ENCODE measurements around the gene CCDC184.
"Not testable (repeated sequence)": the region's sequence is repeated elsewhere in the genome, so short reads cannot be mapped to it uniquely, and the experiment has no call there.

CCDC184 gene

GRCh38 chr12:48220701-48221100 lies 37.3 kb downstream of the CCDC184 start:
- no peaks in the 10 kb centered on the region for H3K36me3 ChIP-seq (ENCODE audit: low read length)
- H3K9ac ChIP-seq (ENCODE audit: low read length): no peak overlapping the region
- TF ChIP-seq, protein P1, sequence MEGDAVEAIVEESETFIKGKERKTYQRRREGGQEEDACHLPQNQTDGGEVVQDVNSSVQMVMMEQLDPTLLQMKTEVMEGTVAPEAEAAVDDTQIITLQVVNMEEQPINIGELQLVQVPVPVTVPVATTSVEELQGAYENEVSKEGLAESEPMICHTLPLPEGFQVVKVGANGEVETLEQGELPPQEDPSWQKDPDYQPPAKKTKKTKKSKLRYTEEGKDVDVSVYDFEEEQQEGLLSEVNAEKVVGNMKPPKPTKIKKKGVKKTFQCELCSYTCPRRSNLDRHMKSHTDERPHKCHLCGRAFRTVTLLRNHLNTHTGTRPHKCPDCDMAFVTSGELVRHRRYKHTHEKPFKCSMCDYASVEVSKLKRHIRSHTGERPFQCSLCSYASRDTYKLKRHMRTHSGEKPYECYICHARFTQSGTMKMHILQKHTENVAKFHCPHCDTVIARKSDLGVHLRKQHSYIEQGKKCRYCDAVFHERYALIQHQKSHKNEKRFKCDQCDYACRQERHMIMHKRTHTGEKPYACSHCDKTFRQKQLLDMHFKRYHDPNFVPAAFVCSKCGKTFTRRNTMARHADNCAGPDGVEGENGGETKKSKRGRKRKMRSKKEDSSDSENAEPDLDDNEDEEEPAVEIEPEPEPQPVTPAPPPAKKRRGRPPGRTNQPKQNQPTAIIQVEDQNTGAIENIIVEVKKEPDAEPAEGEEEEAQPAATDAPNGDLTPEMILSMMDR (IDR thresholded peaks at IDR 0.05; ENCODE audit: insufficient read depth, low read length, poor library complexity, severe bottlenecking): no peak
- no peak for TF ChIP-seq EZH2phosphoT487 (conservative IDR thresholded peaks at IDR 0.05; ENCODE audit: low read length)
- H3K79me2 ChIP-seq (ENCODE audit: insufficient read depth, low read length): no peaks in the 10 kb centered on the region
- no peaks in the 10 kb centered on the region for H3K27me3 ChIP-seq (ENCODE audit: low read length)
- no peaks in the 10 kb centered on the region for H4K20me1 ChIP-seq (ENCODE audit: low read depth, low read length)
- no peak overlapping the region for H3K4me3 ChIP-seq (ENCODE audit: insufficient read depth, low read length, poor library complexity, severe bottlenecking)
- H3K9me3 ChIP-seq (ENCODE audit: insufficient read depth, low read length): no peaks in the 10 kb centered on the region
- H2AFZ ChIP-seq (ENCODE audit: low read depth, low read length, severe bottlenecking): no peak overlapping the region
- no peak overlapping the region for H3K27ac ChIP-seq (ENCODE audit: low read depth, low read length)
- no peaks in the 10 kb centered on the region; the same call in 1 of the 2 replicates for H3K9me2 ChIP-seq (replicated peaks; ENCODE audit: insufficient read depth, low read length)
- H3F3A ChIP-seq (ENCODE audit: insufficient read depth): no peaks in the 10 kb centered on the region
- H3K4me2 ChIP-seq (ENCODE audit: low read depth, low read length, poor library complexity, severe bottlenecking): no peak overlapping the region

- H3K4me2 ChIP-seq (ENCODE audit: low read depth, low read length, poor library complexity, severe bottlenecking): no peak overlapping the region
- H2AFZ ChIP-seq (ENCODE audit: low read depth, low read length, severe bottlenecking): no peak overlapping the region
- TF ChIP-seq EZH2phosphoT487 (conservative IDR thresholded peaks at IDR 0.05; ENCODE audit: low read length): no peak
- TF ChIP-seq, protein P1 (IDR thresholded peaks at IDR 0.05; ENCODE audit: insufficient read depth, low read length, poor library complexity, severe bottlenecking): no peak
Measured at GRCh38 chr12:48221645-48222044, 38.2 kb downstream of the CCDC184 start.

DNA sequence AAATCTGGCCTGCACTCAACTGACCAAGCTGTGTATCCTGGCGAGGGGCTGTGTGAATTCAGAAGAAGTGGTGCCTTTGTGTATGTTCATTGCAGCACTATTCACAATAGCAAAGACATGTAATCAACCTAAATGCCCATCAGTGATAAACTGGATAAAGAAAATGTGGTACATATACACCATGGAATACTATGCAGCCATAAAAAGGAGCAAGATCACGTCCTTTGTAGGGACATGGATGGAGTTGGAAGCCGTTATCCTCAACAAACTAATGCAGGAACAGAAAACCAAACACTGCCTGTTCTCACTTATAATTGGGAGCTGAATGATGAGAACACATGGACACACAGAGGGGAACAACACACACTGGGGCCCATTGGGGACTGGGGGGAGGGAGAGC lies 41.1 kb downstream of the CCDC184 start:
- H3K4me3 ChIP-seq (ENCODE audit: insufficient read depth, low read length, poor library complexity, severe bottlenecking): not testable (repeated sequence)

More at GRCh38 chr12:48221645-48222044, 38.2 kb downstream of the CCDC184 start:
- Histone ChIP-seq H3K9me3 (ENCODE audit: insufficient read depth, low read length) (no peaks in the 10 kb centered on the region), H3K9ac (ENCODE audit: low read length) (no peak overlapping the region), H3K79me2 (ENCODE audit: insufficient read depth, low read length) (no peaks in the 10 kb centered on the region), H3K4me3 (ENCODE audit: insufficient read depth, low read length, poor library complexity, severe bottlenecking) (no peak overlapping the region), H4K20me1 (ENCODE audit: low read depth, low read length) (no peaks in the 10 kb centered on the region), H3K9me2 (replicated peaks; ENCODE audit: insufficient read depth, low read length) (no peaks in the 10 kb centered on the region; the same call in 1 of the 2 replicates), H3K27me3 (ENCODE audit: low read length) (no peaks in the 10 kb centered on the region), H3F3A (ENCODE audit: insufficient read depth) (no peaks in the 10 kb centered on the region), H3K36me3 (ENCODE audit: low read length) (no peaks in the 10 kb centered on the region), H3K27ac (ENCODE audit: low read depth, low read length) (no peak overlapping the region)

DNA sequence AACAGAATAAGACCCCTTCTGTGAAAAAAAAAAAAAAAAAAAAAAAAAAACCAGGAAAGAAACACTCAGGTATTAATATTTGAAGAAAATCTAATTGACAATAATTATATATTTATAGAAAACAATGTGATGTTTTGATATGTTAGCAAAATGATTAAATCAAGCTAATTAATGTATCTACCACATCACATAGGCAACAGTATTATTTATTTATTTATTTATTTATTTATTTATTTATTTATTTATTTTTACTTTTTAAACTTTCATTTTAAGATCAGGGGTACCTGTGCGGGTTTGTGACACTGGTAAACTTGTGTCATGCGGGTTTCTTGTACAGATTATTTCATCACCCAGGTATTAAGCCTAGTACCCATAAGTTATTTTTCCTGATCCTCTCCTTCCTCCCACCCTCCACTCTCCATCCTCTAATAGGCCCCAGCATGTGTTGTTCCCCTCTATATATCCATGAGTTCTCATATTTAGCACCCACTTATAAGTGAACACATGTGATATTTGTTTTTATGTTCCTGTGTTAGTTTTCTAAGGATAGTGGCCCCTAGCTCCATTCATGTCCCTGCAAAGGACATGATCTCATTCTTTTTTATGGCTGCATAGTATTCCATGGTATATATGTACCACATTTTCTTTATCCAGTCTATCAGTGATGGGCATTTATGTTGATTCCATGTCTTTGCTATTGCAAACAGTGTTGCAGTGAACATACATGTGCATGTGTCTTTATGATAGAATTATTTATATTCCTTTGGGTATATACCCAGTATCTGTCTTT lies 47.9 kb downstream of the CCDC184 start:
- H3K27me3 ChIP-seq (ENCODE audit: low read length); H3K4me3 ChIP-seq (ENCODE audit: insufficient read depth, low read length, poor library complexity, severe bottlenecking); H3F3A ChIP-seq (ENCODE audit: insufficient read depth); H3K9me2 ChIP-seq (replicated peaks; ENCODE audit: insufficient read depth, low read length); H3K36me3 ChIP-seq (ENCODE audit: low read length); H3K27ac ChIP-seq (ENCODE audit: low read depth, low read length); H3K4me2 ChIP-seq (ENCODE audit: low read depth, low read length, poor library complexity, severe bottlenecking); H3K9ac ChIP-seq (ENCODE audit: low read length); H4K20me1 ChIP-seq (ENCODE audit: low read depth, low read length); H3K79me2 ChIP-seq (ENCODE audit: insufficient read depth, low read length); H3K9me3 ChIP-seq (ENCODE audit: insufficient read depth, low read length); H2AFZ ChIP-seq (ENCODE audit: low read depth, low read length, severe bottlenecking): not testable (repeated sequence)

More for the DNA sequence above, 41.1 kb downstream of the CCDC184 start:
- H2AFZ ChIP-seq (ENCODE audit: low read depth, low read length, severe bottlenecking); H3K9me3 ChIP-seq (ENCODE audit: insufficient read depth, low read length); H4K20me1 ChIP-seq (ENCODE audit: low read depth, low read length); H3K9ac ChIP-seq (ENCODE audit: low read length); H3K27ac ChIP-seq (ENCODE audit: low read depth, low read length); H3F3A ChIP-seq (ENCODE audit: insufficient read depth); H3K79me2 ChIP-seq (ENCODE audit: insufficient read depth, low read length); H3K4me2 ChIP-seq (ENCODE audit: low read depth, low read length, poor library complexity, severe bottlenecking); H3K9me2 ChIP-seq (replicated peaks; ENCODE audit: insufficient read depth, low read length); H3K27me3 ChIP-seq (ENCODE audit: low read length); H3K36me3 ChIP-seq (ENCODE audit: low read length): not testable (repeated sequence)

All from SU-DHL-6 (cell line).